WTC11 (cell line): Measurements from ENCODE around the gene CPNE4. TPM values are rescaled to one million over a fixed set of nuclear protein-coding genes. Genes with fewer than 3 reads are reported as not detected.

ENCODE experiments used
- ATAC-seq: fragments of 200-7000 bp; cut with Tn5 transposase; 2 replicates; pipeline ENCODE4 v1.10.0; 2021; ENCODE audit warnings: mild to moderate bottlenecking, moderate library complexity
- CTCF ChIA-PET: fragments of 300-600 bp; sonication (Branson Sonifier 250); formaldehyde crosslinking; loops from one replicate; lab custom pipeline; 2021; ENCODE audit warnings: antibody characterized with exemption; lab: Charles Lee
- POLR2A ChIA-PET: fragments of 350-600 bp; sonication (Branson Sonifier 250); formaldehyde crosslinking; loops from one replicate; lab custom pipeline; 2021; ENCODE audit warnings: antibody characterized with exemption; lab: Charles Lee
- DNase-seq: peaks from one replicate; pipeline ENCODE4 v3.0.0; 2021; ENCODE audit warnings: low spot score
- H3K27ac Mint-ChIP-seq: 2 replicates; pipeline ENCODE4 v1.8.0; 2021; ENCODE audit warnings: mixed read lengths
- H3K27me3 Mint-ChIP-seq: 2 replicates; pipeline ENCODE4 v1.8.0; 2021; ENCODE audit warnings: low read depth, mild to moderate bottlenecking, moderate library complexity, mixed read lengths
- H3K36me3 Mint-ChIP-seq: 2 replicates; pipeline ENCODE4 v1.8.0; 2021; ENCODE audit warnings: mixed read lengths
- H3K4me1 Mint-ChIP-seq: 2 replicates; pipeline ENCODE4 v1.8.0; 2022; ENCODE audit warnings: mixed read lengths
- H3K4me3 Mint-ChIP-seq: 2 replicates; pipeline ENCODE4 v1.8.0; 2021; ENCODE audit warnings: mild to moderate bottlenecking, moderate library complexity, mixed read lengths
- H3K9me3 Mint-ChIP-seq: 2 replicates; pipeline ENCODE4 v1.8.0; 2021; ENCODE audit warnings: mixed read lengths
- CBFB ChIP-seq: sonication (generic); formaldehyde crosslinking; IDR thresholded peaks from 2 replicates; pipeline ENCODE4 v1.8.1; 2022; ENCODE audit warnings: mild to moderate bottlenecking, low read depth, missing genetic modification reagents
- CREB1 ChIP-seq: sonication (generic); formaldehyde crosslinking; IDR thresholded peaks from 2 replicates; pipeline ENCODE4 v1.8.0; 2023; ENCODE audit warnings: mild to moderate bottlenecking, missing genetic modification reagents
- ETV6 ChIP-seq: sonication (generic); formaldehyde crosslinking; IDR thresholded peaks from 2 replicates; pipeline ENCODE4 v1.8.1; 2022; ENCODE audit warnings: mild to moderate bottlenecking, missing genetic modification reagents
- FOXP1 ChIP-seq: sonication (generic); formaldehyde crosslinking; IDR thresholded peaks from 2 replicates; pipeline ENCODE4 v1.8.0; 2022; ENCODE audit warnings: missing genetic modification reagents, mild to moderate bottlenecking, moderate library complexity, borderline replicate concordance
- GTF2I ChIP-seq: fragments of 250-450 bp; sonication (Bioruptor Pico); conservative IDR thresholded peaks from 2 replicates; pipeline ENCODE4 v1.4.0; 2021; ENCODE audit warnings: mild to moderate bottlenecking
- HMGA2 ChIP-seq: fragments of 250-450 bp; sonication (Bioruptor Pico); IDR thresholded peaks from 2 replicates; pipeline ENCODE4 v1.4.0; 2021; ENCODE audit warnings: mild to moderate bottlenecking, moderate library complexity
- JAZF1 ChIP-seq: fragments of 250-450 bp; sonication (Bioruptor Pico); IDR thresholded peaks from 2 replicates; pipeline ENCODE4 v1.9.0; 2021; ENCODE audit warnings: moderate library complexity, mild to moderate bottlenecking, inconsistent platforms
- JUN ChIP-seq: sonication (generic); formaldehyde crosslinking; IDR thresholded peaks from 2 replicates; pipeline ENCODE4 v1.8.0; 2023; ENCODE audit warnings: mild to moderate bottlenecking, missing genetic modification reagents
- KAT7 ChIP-seq: sonication (generic); formaldehyde crosslinking; IDR thresholded peaks from 2 replicates; pipeline ENCODE4 v1.8.1; 2023; ENCODE audit warnings: missing genetic modification reagents, mild to moderate bottlenecking, borderline replicate concordance
- NR1H2 ChIP-seq: sonication (generic); formaldehyde crosslinking; IDR thresholded peaks from 2 replicates; pipeline ENCODE4 v1.9.0; 2021; ENCODE audit warnings: mild to moderate bottlenecking, moderate library complexity, missing genetic modification reagents
- SP1 ChIP-seq: sonication (generic); formaldehyde crosslinking; conservative IDR thresholded peaks from 2 replicates; pipeline ENCODE4 v1.8.1; 2022; ENCODE audit warnings: missing genetic modification reagents
- TCF7 ChIP-seq: sonication (generic); formaldehyde crosslinking; IDR thresholded peaks from 2 replicates; pipeline ENCODE4 v1.8.0; 2022; ENCODE audit warnings: mild to moderate bottlenecking, low read depth, missing genetic modification reagents, moderate library complexity
- ZNF232 ChIP-seq: sonication (generic); formaldehyde crosslinking; IDR thresholded peaks from 2 replicates; pipeline ENCODE4 v1.8.0; 2022; ENCODE audit warnings: mild to moderate bottlenecking, missing genetic modification reagents
- ZNF396 ChIP-seq: fragments of 250-450 bp; sonication (Bioruptor Pico); IDR thresholded peaks from 2 replicates; pipeline ENCODE4 v1.8.0; 2021; ENCODE audit warnings: mild to moderate bottlenecking, moderate library complexity, borderline replicate concordance
- ZNF671 ChIP-seq: fragments of 250-450 bp; sonication (Bioruptor Pico); IDR thresholded peaks from 2 replicates; pipeline ENCODE4 v1.8.0; 2021; ENCODE audit warnings: mild to moderate bottlenecking
- total RNA-seq: library from RNA; stranded (reverse); gene quantifications from 3 replicates; pipeline ENCODE4 v1.2.3, GENCODE V29; 2021
- TF ChIP-seq, protein P1 (sequence below): fragments of 250-450 bp; sonication (Bioruptor Pico); IDR thresholded peaks from 2 replicates; pipeline ENCODE4 v1.9.0; 2021; ENCODE audit warnings: mild to moderate bottlenecking
- TF ChIP-seq, protein P2 (sequence below): sonication (generic); formaldehyde crosslinking; IDR thresholded peaks from 2 replicates; pipeline ENCODE4 v1.8.1; 2023; ENCODE audit warnings: mild to moderate bottlenecking, missing genetic modification reagents, borderline replicate concordance
- TF ChIP-seq, protein P3 (sequence below): sonication (generic); formaldehyde crosslinking; IDR thresholded peaks from 2 replicates; pipeline ENCODE4 v1.8.1; 2023; ENCODE audit warnings: mild to moderate bottlenecking, missing genetic modification reagents, moderate library complexity
- TF ChIP-seq, protein P4 (sequence below): sonication (generic); formaldehyde crosslinking; IDR thresholded peaks from 2 replicates; pipeline ENCODE4 v1.8.0; 2022; ENCODE audit warnings: missing genetic modification reagents
- TF ChIP-seq, protein P5 (sequence below): fragments of 250-450 bp; sonication (Bioruptor Pico); conservative IDR thresholded peaks from 2 replicates; pipeline ENCODE4 v1.9.0; 2021; ENCODE audit warnings: mild to moderate bottlenecking

The CPNE4 gene
- total RNA-seq, 1 experiment from 2014 or later = 2.4 TPM

GRCh38 chr3:131731709-131732108, 303.1 kb downstream of the CPNE4 start:
- Mint-ChIP-seq H3K27me3 (no peaks in the 10 kb centered on the region), H3K36me3 (no peaks in the 10 kb centered on the region), H3K27ac (no peak overlapping the region), H3K4me1 (peaks cover 7% of the 10 kb centered on the region), H3K4me3 (no peak overlapping the region), H3K9me3 (no peaks in the 10 kb centered on the region)
- ChIA-PET POLR2A (no interaction called here), CTCF (no interaction called here)
- no peak for TF ChIP-seq ETV6 (CRISPR knock-in tag)
- DNase-seq (no peak), ATAC-seq (no peak)

- Mint-ChIP-seq H3K4me3 (no peak overlapping the region), H3K36me3 (no peaks in the 10 kb centered on the region), H3K27me3 (no peaks in the 10 kb centered on the region), H3K9me3 (no peaks in the 10 kb centered on the region), H3K4me1 (peaks cover 7% of the 10 kb centered on the region), H3K27ac (no peak overlapping the region)
- TF ChIP-seq JAZF1 (no peak), JUN (CRISPR knock-in tag) (no peak), KAT7 (CRISPR knock-in tag) (no peak), CREB1 (CRISPR knock-in tag) (no peak), ZNF671 (CRISPR knock-in tag) (no peak), HMGA2 (CRISPR knock-in tag) (no peak), SP1 (CRISPR knock-in tag) (no peak), ZNF232 (CRISPR knock-in tag) (no peak), FOXP1 (CRISPR knock-in tag) (no peak), CBFB (no peak), ETV6 (CRISPR knock-in tag) (no peak), NR1H2 (CRISPR knock-in tag) (no peak), ZNF396 (CRISPR knock-in tag) (no peak), TCF7 (CRISPR knock-in tag) (no peak), GTF2I (CRISPR knock-in tag) (no peak)
- TF ChIP-seq, protein P1, sequence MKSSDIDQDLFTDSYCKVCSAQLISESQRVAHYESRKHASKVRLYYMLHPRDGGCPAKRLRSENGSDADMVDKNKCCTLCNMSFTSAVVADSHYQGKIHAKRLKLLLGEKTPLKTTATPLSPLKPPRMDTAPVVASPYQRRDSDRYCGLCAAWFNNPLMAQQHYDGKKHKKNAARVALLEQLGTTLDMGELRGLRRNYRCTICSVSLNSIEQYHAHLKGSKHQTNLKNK (CRISPR knock-in tag) = no peak
- TF ChIP-seq, protein P2, sequence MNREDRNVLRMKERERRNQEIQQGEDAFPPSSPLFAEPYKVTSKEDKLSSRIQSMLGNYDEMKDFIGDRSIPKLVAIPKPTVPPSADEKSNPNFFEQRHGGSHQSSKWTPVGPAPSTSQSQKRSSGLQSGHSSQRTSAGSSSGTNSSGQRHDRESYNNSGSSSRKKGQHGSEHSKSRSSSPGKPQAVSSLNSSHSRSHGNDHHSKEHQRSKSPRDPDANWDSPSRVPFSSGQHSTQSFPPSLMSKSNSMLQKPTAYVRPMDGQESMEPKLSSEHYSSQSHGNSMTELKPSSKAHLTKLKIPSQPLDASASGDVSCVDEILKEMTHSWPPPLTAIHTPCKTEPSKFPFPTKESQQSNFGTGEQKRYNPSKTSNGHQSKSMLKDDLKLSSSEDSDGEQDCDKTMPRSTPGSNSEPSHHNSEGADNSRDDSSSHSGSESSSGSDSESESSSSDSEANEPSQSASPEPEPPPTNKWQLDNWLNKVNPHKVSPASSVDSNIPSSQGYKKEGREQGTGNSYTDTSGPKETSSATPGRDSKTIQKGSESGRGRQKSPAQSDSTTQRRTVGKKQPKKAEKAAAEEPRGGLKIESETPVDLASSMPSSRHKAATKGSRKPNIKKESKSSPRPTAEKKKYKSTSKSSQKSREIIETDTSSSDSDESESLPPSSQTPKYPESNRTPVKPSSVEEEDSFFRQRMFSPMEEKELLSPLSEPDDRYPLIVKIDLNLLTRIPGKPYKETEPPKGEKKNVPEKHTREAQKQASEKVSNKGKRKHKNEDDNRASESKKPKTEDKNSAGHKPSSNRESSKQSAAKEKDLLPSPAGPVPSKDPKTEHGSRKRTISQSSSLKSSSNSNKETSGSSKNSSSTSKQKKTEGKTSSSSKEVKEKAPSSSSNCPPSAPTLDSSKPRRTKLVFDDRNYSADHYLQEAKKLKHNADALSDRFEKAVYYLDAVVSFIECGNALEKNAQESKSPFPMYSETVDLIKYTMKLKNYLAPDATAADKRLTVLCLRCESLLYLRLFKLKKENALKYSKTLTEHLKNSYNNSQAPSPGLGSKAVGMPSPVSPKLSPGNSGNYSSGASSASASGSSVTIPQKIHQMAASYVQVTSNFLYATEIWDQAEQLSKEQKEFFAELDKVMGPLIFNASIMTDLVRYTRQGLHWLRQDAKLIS = no peak
- TF ChIP-seq, protein P3, sequence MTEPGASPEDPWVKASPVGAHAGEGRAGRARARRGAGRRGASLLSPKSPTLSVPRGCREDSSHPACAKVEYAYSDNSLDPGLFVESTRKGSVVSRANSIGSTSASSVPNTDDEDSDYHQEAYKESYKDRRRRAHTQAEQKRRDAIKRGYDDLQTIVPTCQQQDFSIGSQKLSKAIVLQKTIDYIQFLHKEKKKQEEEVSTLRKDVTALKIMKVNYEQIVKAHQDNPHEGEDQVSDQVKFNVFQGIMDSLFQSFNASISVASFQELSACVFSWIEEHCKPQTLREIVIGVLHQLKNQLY (CRISPR knock-in tag) = no peak
- TF ChIP-seq, protein P4, sequence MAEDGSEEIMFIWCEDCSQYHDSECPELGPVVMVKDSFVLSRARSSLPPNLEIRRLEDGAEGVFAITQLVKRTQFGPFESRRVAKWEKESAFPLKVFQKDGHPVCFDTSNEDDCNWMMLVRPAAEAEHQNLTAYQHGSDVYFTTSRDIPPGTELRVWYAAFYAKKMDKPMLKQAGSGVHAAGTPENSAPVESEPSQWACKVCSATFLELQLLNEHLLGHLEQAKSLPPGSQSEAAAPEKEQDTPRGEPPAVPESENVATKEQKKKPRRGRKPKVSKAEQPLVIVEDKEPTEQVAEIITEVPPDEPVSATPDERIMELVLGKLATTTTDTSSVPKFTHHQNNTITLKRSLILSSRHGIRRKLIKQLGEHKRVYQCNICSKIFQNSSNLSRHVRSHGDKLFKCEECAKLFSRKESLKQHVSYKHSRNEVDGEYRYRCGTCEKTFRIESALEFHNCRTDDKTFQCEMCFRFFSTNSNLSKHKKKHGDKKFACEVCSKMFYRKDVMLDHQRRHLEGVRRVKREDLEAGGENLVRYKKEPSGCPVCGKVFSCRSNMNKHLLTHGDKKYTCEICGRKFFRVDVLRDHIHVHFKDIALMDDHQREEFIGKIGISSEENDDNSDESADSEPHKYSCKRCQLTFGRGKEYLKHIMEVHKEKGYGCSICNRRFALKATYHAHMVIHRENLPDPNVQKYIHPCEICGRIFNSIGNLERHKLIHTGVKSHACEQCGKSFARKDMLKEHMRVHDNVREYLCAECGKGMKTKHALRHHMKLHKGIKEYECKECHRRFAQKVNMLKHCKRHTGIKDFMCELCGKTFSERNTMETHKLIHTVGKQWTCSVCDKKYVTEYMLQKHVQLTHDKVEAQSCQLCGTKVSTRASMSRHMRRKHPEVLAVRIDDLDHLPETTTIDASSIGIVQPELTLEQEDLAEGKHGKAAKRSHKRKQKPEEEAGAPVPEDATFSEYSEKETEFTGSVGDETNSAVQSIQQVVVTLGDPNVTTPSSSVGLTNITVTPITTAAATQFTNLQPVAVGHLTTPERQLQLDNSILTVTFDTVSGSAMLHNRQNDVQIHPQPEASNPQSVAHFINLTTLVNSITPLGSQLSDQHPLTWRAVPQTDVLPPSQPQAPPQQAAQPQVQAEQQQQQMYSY (CRISPR knock-in tag) = no peak
- TF ChIP-seq, protein P5, sequence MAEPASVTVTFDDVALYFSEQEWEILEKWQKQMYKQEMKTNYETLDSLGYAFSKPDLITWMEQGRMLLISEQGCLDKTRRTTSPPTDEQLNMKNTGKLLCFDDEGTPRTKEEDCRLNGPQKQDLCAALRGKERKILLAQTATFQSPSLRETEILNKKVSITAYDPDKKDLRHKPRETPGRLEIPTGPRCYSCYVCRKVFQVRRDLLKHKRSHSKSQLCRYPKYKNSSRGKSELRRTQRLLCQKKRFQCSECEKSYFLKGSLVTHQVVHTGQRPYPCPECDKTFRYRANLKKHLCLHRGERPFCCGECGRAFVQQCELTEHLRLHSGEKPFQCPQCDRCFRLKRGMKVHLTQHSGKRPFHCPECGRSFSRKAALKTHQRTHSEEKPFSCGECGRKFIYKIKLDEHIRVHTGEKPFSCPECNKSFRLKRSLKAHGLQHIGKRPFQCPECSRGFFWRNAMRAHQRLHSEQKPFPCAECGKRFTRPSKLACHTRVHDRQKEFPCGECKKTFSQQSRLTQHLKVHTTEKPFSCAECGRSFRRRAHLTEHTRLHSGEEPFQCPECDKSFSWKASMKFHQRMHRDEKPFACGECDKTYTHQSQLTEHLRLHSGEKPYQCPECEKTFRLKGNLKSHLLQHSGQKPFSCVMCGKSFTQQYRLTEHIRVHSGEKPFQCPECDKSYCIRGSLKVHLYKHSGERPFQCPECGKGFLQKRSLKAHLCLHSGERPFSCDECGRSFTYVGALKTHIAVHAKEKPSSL = no peak
- CTCF ChIA-PET = no interaction called here
- POLR2A ChIA-PET = no interaction called here
- DNase-seq (no peak), ATAC-seq (no peak)
Observed at GRCh38 chr3:131730581-131730980, 304.2 kb downstream of the CPNE4 start.
